Right kidney (tissue), 1 donor: Measurements from ENCODE around the gene PRSS36.
A peak's percentile ranks its signal among the peaks of the same experiment; 100 is the strongest.

ENCODE experiments used
- DNase-seq: peaks from one replicate; pipeline ENCODE4 v3.0.0-alpha.2; 2016

PRSS36 gene

GRCh38 chr16:31099860-31100638 lies 49.8 kb downstream of the PRSS36 start:
- DNase-seq = no peak

GRCh38 chr16:31094424-31095120 lies 55.3 kb downstream of the PRSS36 start, which contains the start of gene VKORC1:
Gene VKORC1 (minus strand): TSS chr16:31094797. CDS start chr16:31094729, 68 bp downstream.
- peak; percentile 93 for DNase-seq

- no peak for DNase-seq
Observed at GRCh38 chr16:31094088-31094423, 55.8 kb downstream of the PRSS36 start.

- peak; percentile 44 for DNase-seq
Observed at GRCh38 chr16:31093132-31093703, 56.6 kb downstream of the PRSS36 start.

- DNase-seq = no peak
Observed at GRCh38 chr16:31092330-31092729, 57.5 kb downstream of the PRSS36 start.

- no peak for DNase-seq
Observed at GRCh38 chr16:31090540-31090939, 59.3 kb downstream of the PRSS36 start.

- DNase-seq = no peak
Observed at GRCh38 chr16:31089199-31089598, 60.7 kb downstream of the PRSS36 start.
